ENCODE results near the gene SIPA1L3.

SIPA1L3 gene

DNA sequence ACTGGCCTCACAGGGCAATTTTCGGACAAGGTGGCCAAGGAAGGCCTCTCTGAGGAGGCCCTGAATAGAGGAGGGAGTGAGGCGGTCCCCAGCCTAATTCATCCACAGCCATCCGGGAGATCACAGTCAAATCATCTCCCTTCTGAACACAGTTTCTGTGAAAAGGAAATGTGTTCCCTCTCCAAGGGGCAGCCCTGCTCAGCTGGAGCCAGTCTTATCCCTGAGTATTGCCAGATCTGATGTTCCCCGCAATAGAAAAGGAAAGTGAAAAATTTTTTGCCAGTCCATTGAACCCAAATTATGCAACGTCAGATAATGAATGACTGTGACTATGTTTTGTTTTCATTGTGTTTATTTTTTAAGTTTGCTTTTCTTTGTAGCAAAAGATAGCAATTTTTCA, 125.9 kb downstream of the SIPA1L3 start:
- ChIA-PET CTCF (no interaction called here), POLR2A (no interaction called here)
- peaks cover 0 to 15% of the 10 kb centered on the region in 2 experiments; a peak in 2 of 3 replicates for H3K36me3 ChIP-seq (ENCODE audit: control insufficient read depth in 2 of 2, insufficient read depth in 1 of 2, low read length in 2 of 2)
- H3K4me3 ChIP-seq (ENCODE audit: low read depth, low read length) = no peak overlapping the region
- H3K27ac ChIP-seq (ENCODE audit: extremely low read depth, low read depth, low read length) = no peak overlapping the region
- H3K4me1 ChIP-seq (ENCODE audit: control insufficient read depth, insufficient read depth, low read length) = peaks cover 5% of the 10 kb centered on the region; the same call in 1 of the 2 replicates
- H3K9me3 ChIP-seq (ENCODE audit: control insufficient read depth, insufficient read depth, low read depth, low read length) = no peaks in the 10 kb centered on the region; the same call in 1 of the 2 replicates
- TF ChIP-seq TRIM28 (IDR thresholded peaks at IDR 0.05; ENCODE audit: borderline replicate concordance, low read length) (no peak), ZBTB48 (tag by site-specific recombination; IDR thresholded peaks at IDR 0.05) (no peak), ZFP69B (tag by site-specific recombination; IDR thresholded peaks at IDR 0.05) (no peak), ZNF394 (tag by site-specific recombination; IDR thresholded peaks at IDR 0.05; ENCODE audit: borderline replicate concordance) (no peak)
- TF ChIP-seq, protein P1, sequence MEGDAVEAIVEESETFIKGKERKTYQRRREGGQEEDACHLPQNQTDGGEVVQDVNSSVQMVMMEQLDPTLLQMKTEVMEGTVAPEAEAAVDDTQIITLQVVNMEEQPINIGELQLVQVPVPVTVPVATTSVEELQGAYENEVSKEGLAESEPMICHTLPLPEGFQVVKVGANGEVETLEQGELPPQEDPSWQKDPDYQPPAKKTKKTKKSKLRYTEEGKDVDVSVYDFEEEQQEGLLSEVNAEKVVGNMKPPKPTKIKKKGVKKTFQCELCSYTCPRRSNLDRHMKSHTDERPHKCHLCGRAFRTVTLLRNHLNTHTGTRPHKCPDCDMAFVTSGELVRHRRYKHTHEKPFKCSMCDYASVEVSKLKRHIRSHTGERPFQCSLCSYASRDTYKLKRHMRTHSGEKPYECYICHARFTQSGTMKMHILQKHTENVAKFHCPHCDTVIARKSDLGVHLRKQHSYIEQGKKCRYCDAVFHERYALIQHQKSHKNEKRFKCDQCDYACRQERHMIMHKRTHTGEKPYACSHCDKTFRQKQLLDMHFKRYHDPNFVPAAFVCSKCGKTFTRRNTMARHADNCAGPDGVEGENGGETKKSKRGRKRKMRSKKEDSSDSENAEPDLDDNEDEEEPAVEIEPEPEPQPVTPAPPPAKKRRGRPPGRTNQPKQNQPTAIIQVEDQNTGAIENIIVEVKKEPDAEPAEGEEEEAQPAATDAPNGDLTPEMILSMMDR (tag by site-specific recombination; IDR thresholded peaks at IDR 0.05) = no peak

DNA sequence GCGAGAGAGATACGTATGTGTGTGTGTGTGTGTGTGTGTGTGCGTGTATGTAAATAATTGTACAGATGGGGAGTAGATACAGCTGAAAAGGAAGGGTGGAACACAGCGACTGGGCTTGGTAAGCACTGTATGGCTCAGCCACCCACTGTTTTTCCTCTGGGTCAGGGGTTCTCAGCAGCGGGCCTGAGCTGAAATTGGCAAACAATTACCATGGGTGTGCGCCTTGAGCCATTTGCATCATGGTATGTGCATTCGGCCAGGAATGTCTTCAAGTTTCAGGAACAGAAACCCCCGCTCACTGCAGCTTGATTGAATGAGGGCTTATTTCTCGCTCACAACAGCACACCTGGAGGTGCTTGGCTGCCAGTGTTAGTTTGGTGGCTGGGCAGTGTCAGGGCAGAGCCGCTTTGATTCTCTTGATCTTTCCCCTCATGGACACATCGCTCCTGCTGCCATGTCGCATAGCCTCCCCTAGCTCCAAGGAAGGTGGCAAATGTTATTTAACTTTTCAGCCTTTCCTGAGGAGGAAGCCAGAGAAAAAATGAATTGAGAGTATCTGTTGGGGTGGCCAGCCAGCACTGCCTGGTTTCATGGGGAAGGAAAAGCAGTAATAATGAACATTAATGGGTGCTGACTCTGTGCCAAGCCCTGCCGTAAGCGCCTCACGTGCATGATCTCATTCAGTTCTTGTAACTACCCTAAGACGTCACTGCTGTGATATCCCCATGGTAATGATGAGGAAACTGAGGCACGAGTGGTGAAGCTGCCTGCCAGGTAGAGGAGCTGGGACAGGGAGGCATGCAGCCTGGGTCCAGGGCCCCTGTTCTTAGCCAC, 126.9 kb downstream of the SIPA1L3 start:
- H3K9me3 ChIP-seq (ENCODE audit: control insufficient read depth, insufficient read depth, low read depth, low read length) = no peaks in the 10 kb centered on the region; the same call in 1 of the 2 replicates
- no peak overlapping the region for H3K4me3 ChIP-seq (ENCODE audit: low read depth, low read length)
- CTCF ChIA-PET = no interaction called here
- H3K36me3 ChIP-seq (ENCODE audit: control insufficient read depth in 2 of 2, insufficient read depth in 1 of 2, low read length in 2 of 2) = peaks cover 0 to 15% of the 10 kb centered on the region in 2 experiments; a peak in 2 of 3 replicates
- no peak overlapping the region for H3K27ac ChIP-seq (ENCODE audit: extremely low read depth, low read depth, low read length)
- H3K4me1 ChIP-seq (ENCODE audit: control insufficient read depth, insufficient read depth, low read length) = peaks cover 5% of the 10 kb centered on the region; the same call in 1 of the 2 replicates
- POLR2A ChIA-PET = no interaction called here
- no peak for TF ChIP-seq EGR2 (tag by site-specific recombination; IDR thresholded peaks at IDR 0.05; ENCODE audit: low read depth)
- TF ChIP-seq ZBTB17 (tag by site-specific recombination; IDR thresholded peaks at IDR 0.05) = 0 out of 2 replicates have a peak, but pooled peaks have one; percentile 43
- TF ChIP-seq ZIC2 (tag by site-specific recombination; IDR thresholded peaks at IDR 0.05) = peak; percentile 40
- no peak for TF ChIP-seq ZNF629 (tag by site-specific recombination; IDR thresholded peaks at IDR 0.05)
- TF ChIP-seq YY2 (tag by site-specific recombination; IDR thresholded peaks at IDR 0.05) = 0 out of 2 replicates have a peak, but pooled peaks have one; percentile 20

DNA sequence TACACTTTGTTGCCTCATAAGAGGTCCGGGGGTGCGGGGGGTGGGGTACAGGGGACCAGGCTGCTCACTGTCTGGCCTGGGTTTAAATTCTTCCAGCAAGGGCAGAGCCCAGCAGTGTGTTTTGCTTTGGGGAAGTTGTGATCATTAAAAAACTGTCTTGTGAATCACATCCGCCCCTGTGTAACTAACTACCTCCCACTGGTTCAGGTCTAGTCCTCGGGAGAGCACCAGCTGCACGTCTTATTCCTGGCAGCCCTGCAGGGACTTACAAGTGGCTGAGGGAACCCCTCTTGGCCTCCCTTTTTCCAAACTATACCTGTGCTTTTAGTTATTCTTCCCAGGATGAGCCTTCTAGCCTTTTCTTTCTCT, 127.5 kb downstream of the SIPA1L3 start:
- no peak overlapping the region for H3K27ac ChIP-seq (ENCODE audit: extremely low read depth, low read depth, low read length)
- H3K4me3 ChIP-seq (ENCODE audit: low read depth, low read length) = no peak overlapping the region
- peak; percentile 48; the same call in 1 of the 2 replicates for TF ChIP-seq EGR2 (tag by site-specific recombination; IDR thresholded peaks at IDR 0.05; ENCODE audit: low read depth)
- TF ChIP-seq ZFHX2 (tag by site-specific recombination; conservative IDR thresholded peaks at IDR 0.05) = 0 out of 2 replicates have a peak, but pooled peaks have one; percentile 17
- TF ChIP-seq ZNF791 (tag by site-specific recombination; IDR thresholded peaks at IDR 0.05) = no peak
- TF ChIP-seq ZNF561 (tag by site-specific recombination; IDR thresholded peaks at IDR 0.05; ENCODE audit: borderline replicate concordance) = no peak
- CTCF ChIA-PET = interaction anchor here (0.7 kb wide), 1 partner anchor 109 kb away, joined by 3 read pairs; no protein-coding TSS in a partner anchor
- 0 out of 2 replicates have a peak, but pooled peaks cover 2% of the 10 kb centered on the region for H3K4me1 ChIP-seq (ENCODE audit: control insufficient read depth, insufficient read depth, low read length)
- POLR2A ChIA-PET = no interaction called here
- H3K36me3 ChIP-seq (ENCODE audit: control insufficient read depth in 2 of 2, insufficient read depth in 1 of 2, low read length in 2 of 2) = peaks cover 0 to 15% of the 10 kb centered on the region in 2 experiments; a peak in 2 of 3 replicates
- H3K9me3 ChIP-seq (ENCODE audit: control insufficient read depth, insufficient read depth, low read depth, low read length) = no peaks in the 10 kb centered on the region; the same call in 1 of the 2 replicates
